Cardiac muscle cell (in vitro differentiated cells and primary cell): ENCODE data around the gene RCOR1. TPM values are rescaled to one million over a fixed set of nuclear protein-coding genes. Genes with fewer than 3 reads are reported as not detected.

Experiments used
- DNase-seq, 2 donors: peaks; one replicate each; pipeline versions ENCODE4 v3.0.0 to v3.0.0-alpha.2; 2010 to 2017; ENCODE audit warnings: low read depth in 1 of 2, low spot score in 1 of 2
- H3K27ac ChIP-seq: fragments of 200-600 bp; sonication (generic); 2 replicates; pipeline ENCODE4 v1.5.1; 2016
- H3K27me3 ChIP-seq: fragments of 200-600 bp; sonication (generic); 2 replicates; pipeline ENCODE4 v1.6.0; 2016; ENCODE audit warnings: control low read depth
- H3K36me3 ChIP-seq: fragments of 200-600 bp; sonication (generic); 2 replicates; pipeline ENCODE4 v1.5.1; 2016; ENCODE audit warnings: control low read depth
- H3K4me1 ChIP-seq: fragments of 200-600 bp; sonication (generic); 2 replicates; pipeline ENCODE4 v1.8.1; 2017; ENCODE audit warnings: low read depth, mild to moderate bottlenecking, mixed run types
- H3K4me3 ChIP-seq: fragments of 200-600 bp; sonication (generic); 2 replicates; pipeline ENCODE4 v1.5.1; 2016; ENCODE audit warnings: mild to moderate bottlenecking
- H3K9me3 ChIP-seq: fragments of 200-600 bp; sonication (generic); 2 replicates; pipeline ENCODE4 v1.5.1; 2017; ENCODE audit warnings: low read depth, mild to moderate bottlenecking, control low read depth
- CTCF ChIP-seq: IDR thresholded peaks from 2 replicates; pipeline ENCODE4 v1.5.1; 2012; ENCODE audit warnings: low read depth, mild to moderate bottlenecking, low read length
- polyA plus RNA-seq: library from polyadenylated mRNA; unstranded; fragments of >200 nt; fragmentation: Nextera tagmentation; extraction: Ambion mirVana; gene quantifications from 2 replicates; pipeline ENCODE4 v1.2.1, GENCODE V29; 2016
- total RNA-seq: library from RNA; depleted of rRNA; stranded (reverse); fragments of >200 nt; gene quantifications from 2 replicates; pipeline ENCODE4 v1.2.3, GENCODE V29; 2016

Gene RCOR1
- total and polyA plus RNA-seq, 2 experiments from 2014 or later, result 5.3 to 17.0 TPM

GRCh38 chr14:102776761-102777710 is 184.6 kb downstream of the RCOR1 start, which contains the start of gene TRAF3:
Gene TRAF3 (plus strand): TSS chr14:102777449. CDS start chr14:102870202, 92,753 bp downstream.
- DNase-seq, result peak; percentile 76 to 82
- Histone ChIP-seq H3K27ac (peak within 1 kb of the TSS; percentile 65), H3K4me3 (peak within 1 kb of the TSS; percentile 99), H3K9me3 (no peaks in the 10 kb centered on the region), H3K4me1 (peaks cover 9% of the 10 kb centered on the region), H3K27me3 (no peaks in the 10 kb centered on the region), H3K36me3 (no peaks in the 10 kb centered on the region)
- no peak for TF ChIP-seq CTCF

- Histone ChIP-seq H3K27ac (no peak overlapping the region), H3K4me3 (peak overlapping the region; percentile 99), H3K4me1 (peaks cover 9% of the 10 kb centered on the region), H3K9me3 (no peaks in the 10 kb centered on the region), H3K36me3 (no peaks in the 10 kb centered on the region), H3K27me3 (no peaks in the 10 kb centered on the region)
- DNase-seq, result peak in 1 of 2 donors; percentile 36
- TF ChIP-seq CTCF, result no peak
These were observed 185.4 kb downstream of the RCOR1 start for GRCh38 chr14:102777711-102778337.

DNA sequence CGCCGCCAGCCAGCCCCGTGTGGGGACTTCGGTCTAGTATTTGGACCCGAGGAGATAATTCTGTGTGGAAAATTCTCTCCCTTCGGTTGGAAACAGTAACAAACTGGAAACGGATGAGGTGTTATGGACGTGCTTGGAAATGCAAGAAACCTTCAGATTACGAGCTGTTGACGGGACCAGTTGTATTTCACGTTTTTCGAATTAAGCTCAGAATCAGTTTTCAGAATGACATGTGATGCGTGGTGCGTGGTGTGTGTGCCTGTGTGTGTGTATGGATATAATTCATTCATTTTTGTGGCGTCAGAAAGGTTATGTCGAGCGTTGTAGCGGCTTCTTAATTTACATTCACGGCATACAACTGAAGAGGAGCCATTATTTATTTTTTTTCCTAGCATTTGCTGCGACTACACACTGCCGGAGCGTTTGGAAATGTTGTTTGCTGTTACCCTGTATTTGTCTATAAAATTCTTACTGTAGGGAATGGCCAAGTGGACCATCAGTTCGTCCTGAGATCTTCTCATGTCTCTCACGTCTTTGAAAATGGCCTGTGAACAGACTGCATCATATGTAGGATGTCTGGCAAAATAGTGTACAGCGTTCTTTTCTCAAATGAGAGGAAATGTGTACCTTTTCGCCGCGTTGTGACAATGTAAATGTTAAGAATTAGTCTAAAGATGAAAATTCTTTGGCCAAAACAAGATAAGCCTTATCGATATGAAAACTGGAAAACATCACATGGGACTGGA is 186.1 kb downstream of the RCOR1 start:
- Histone ChIP-seq H3K4me3 (peak overlapping the region; percentile 99), H3K36me3 (no peaks in the 10 kb centered on the region), H3K9me3 (no peaks in the 10 kb centered on the region), H3K4me1 (peaks cover 9% of the 10 kb centered on the region), H3K27ac (no peak overlapping the region), H3K27me3 (no peaks in the 10 kb centered on the region)
- peak in 1 of 2 donors; percentile 38 for DNase-seq
- TF ChIP-seq CTCF, result no peak

DNA sequence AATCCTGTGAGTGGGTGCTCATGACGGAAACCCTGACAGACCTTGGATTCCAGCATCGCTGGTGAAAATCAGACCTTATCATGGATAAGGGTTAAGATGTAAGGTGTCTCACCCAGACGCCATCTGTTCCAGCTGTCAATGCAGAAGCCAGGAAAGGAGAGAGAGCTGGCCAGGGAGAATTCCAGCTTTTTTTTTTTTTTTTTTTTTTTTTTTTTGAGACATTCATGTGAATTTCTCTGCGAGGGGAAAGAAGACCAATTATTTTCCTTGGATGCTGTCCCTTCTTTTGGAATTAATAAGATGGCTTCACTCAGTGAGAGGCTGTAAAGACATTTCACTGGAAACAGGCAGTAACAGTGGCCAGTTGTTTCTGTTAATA is 186.6 kb downstream of the RCOR1 start:
- Histone ChIP-seq H3K4me3 (peak overlapping the region; percentile 99), H3K9me3 (no peaks in the 10 kb centered on the region), H3K27me3 (no peaks in the 10 kb centered on the region), H3K27ac (no peak overlapping the region), H3K36me3 (no peaks in the 10 kb centered on the region), H3K4me1 (peaks cover 9% of the 10 kb centered on the region)
- no peak for DNase-seq
- no peak for TF ChIP-seq CTCF

- Histone ChIP-seq H3K36me3 (no peaks in the 10 kb centered on the region), H3K9me3 (no peaks in the 10 kb centered on the region), H3K27me3 (no peaks in the 10 kb centered on the region), H3K4me3 (no peak overlapping the region), H3K4me1 (peaks cover 9% of the 10 kb centered on the region), H3K27ac (no peak overlapping the region)
- TF ChIP-seq CTCF, result no peak
- peak in 1 of 2 donors; percentile 53 for DNase-seq
These were observed 187.3 kb downstream of the RCOR1 start for GRCh38 chr14:102779574-102780315.
